IPS DF 6.9 (cell line): ENCODE measurements around the gene SLC35B1.

ENCODE experiments used
- DNase-seq: peaks from one replicate; pipeline ENCODE4 v3.0.0-alpha.2; 2013; ENCODE audit warnings: low read depth, low spot score
- H3K27ac ChIP-seq: one replicate; pipeline ENCODE4 v1.5.1; 2013; ENCODE audit warnings: low read length, control low read depth
- H3K27me3 ChIP-seq: 2 replicates; pipeline ENCODE4 v1.6.1; 2013; ENCODE audit warnings: mild to moderate bottlenecking, low read length; ENCODE audit not compliant: control insufficient read depth, insufficient read depth
- H3K36me3 ChIP-seq: 2 replicates; pipeline ENCODE4 v1.6.1; 2013; ENCODE audit warnings: low read length; ENCODE audit not compliant: control insufficient read depth, insufficient read depth
- H3K4me1 ChIP-seq: 2 replicates; pipeline ENCODE4 v1.6.1; 2013; ENCODE audit warnings: low read length; ENCODE audit not compliant: control insufficient read depth, insufficient read depth
- H3K4me3 ChIP-seq: 2 replicates; pipeline ENCODE4 v1.5.1; 2013; ENCODE audit warnings: mild to moderate bottlenecking, low read length
- H3K9me3 ChIP-seq: 2 replicates; pipeline ENCODE4 v1.6.1; 2013; ENCODE audit warnings: low read length, inconsistent platforms; ENCODE audit not compliant: control insufficient read depth, insufficient read depth
- WGBS: extraction: QIAGEN DNeasy Blood & Tissue Kit; methylation state at CpG from one replicate; pipeline ENCODE4 v1.1.7; 2013; ENCODE audit warnings: mixed read lengths, missing lambda C conversion rate; ENCODE audit not compliant: insufficient read length, insufficient coverage; 5-methylcytosine and 5-hydroxymethylcytosine counted together

SLC35B1 gene

GRCh38 chr17:49698005-49698404, 9.8 kb downstream of the SLC35B1 start:
- Histone ChIP-seq H3K36me3 (peaks cover 6% of the 10 kb centered on the region), H3K9me3 (no peaks in the 10 kb centered on the region), H3K27ac (no peak overlapping the region), H3K27me3 (no peaks in the 10 kb centered on the region), H3K4me3 (no peak overlapping the region), H3K4me1 (no peaks in the 10 kb centered on the region)
- WGBS: no CpG with 5 or more reads among the region's 6 CpGs
- DNase-seq: no peak

GRCh38 chr17:49696233-49696761, 11.5 kb downstream of the SLC35B1 start:
- peaks cover 2% of the 10 kb centered on the region; the same call in 1 of the 2 replicates for H3K36me3 ChIP-seq
- no CpG with 5 or more reads among the region's 8 CpGs for WGBS
- DNase-seq: no peak

DNA sequence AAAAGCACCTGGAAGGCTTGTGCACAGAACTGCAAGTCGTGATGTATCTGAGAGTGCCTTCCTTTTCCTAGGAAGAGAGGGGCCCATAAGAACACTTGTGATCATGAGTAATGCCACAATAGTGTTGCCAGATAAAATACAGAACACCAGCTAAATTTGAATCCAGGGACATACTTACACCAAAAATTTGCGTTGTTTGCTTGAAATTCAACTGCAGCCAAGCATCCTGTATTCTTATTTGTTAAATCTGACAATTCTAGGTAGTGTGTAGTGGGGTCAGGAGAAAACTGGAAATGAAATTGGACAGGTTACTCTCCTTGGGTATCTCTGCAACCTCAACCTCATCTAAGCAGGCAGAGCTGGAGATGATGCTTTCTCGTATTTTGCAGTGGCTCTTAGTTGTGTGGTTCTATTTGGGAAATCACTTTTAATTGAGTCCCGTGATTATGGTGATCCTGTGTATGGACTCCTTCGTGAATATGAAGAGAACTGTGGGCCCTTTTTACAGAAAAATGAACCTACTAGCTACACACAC, 12.0 kb downstream of the SLC35B1 start:
- Histone ChIP-seq H3K27me3 (no peaks in the 10 kb centered on the region), H3K4me3 (no peak overlapping the region), H3K4me1 (no peaks in the 10 kb centered on the region), H3K9me3 (no peaks in the 10 kb centered on the region), H3K27ac (no peak overlapping the region), H3K36me3 (no peaks in the 10 kb centered on the region; the same call in 1 of the 2 replicates)
- DNase-seq: no peak
- no CpG with 5 or more reads among the region's 5 CpGs for WGBS

More at GRCh38 chr17:49696233-49696761, 11.5 kb downstream of the SLC35B1 start:
- Histone ChIP-seq H3K4me3 (no peak overlapping the region), H3K9me3 (no peaks in the 10 kb centered on the region), H3K27ac (no peak overlapping the region), H3K27me3 (no peaks in the 10 kb centered on the region), H3K4me1 (no peaks in the 10 kb centered on the region)

GRCh38 chr17:49694847-49695697, 12.7 kb downstream of the SLC35B1 start:
- H3K27ac ChIP-seq: no peak overlapping the region
- DNase-seq: no peak
- WGBS: no CpG with 5 or more reads among the region's 16 CpGs
- no peaks in the 10 kb centered on the region for H3K36me3 ChIP-seq
- H3K9me3 ChIP-seq: no peaks in the 10 kb centered on the region
- H3K27me3 ChIP-seq: no peaks in the 10 kb centered on the region
- H3K4me3 ChIP-seq: no peak overlapping the region
- H3K4me1 ChIP-seq: no peaks in the 10 kb centered on the region

DNA sequence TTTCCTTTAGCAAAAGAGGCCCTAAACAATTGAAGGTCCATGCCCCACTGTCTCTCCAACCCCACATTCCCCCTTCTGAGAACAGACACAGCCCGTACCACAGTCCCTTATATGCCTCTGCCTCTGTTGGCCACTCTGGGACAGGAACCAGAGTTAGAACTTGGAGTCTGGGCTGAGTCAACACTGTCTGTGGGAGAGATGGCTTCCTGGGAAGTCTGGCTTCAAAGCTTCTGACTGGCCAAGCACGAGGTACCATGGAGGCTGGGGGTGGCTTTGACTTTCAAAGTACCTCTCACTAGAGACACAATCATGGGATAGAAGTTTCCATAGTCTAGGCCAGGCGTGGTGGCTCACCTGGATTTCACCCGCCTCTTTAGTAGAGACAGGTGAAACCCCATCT, 15.0 kb downstream of the SLC35B1 start:
- no peak for DNase-seq
- H3K4me1 ChIP-seq: no peaks in the 10 kb centered on the region
- H3K36me3 ChIP-seq: no peaks in the 10 kb centered on the region
- H3K4me3 ChIP-seq: no peak overlapping the region
- H3K27me3 ChIP-seq: no peaks in the 10 kb centered on the region
- no peaks in the 10 kb centered on the region for H3K9me3 ChIP-seq
- no peak overlapping the region for H3K27ac ChIP-seq
- WGBS: no CpG with 5 or more reads among the region's 4 CpGs

- WGBS: no CpG with 5 or more reads among the region's 8 CpGs
- DNase-seq: no peak
- Histone ChIP-seq H3K4me1 (no peaks in the 10 kb centered on the region), H3K4me3 (no peak overlapping the region), H3K36me3 (no peaks in the 10 kb centered on the region), H3K9me3 (no peaks in the 10 kb centered on the region), H3K27ac (no peak overlapping the region), H3K27me3 (no peaks in the 10 kb centered on the region)
Measured at GRCh38 chr17:49691677-49692191, 16.0 kb downstream of the SLC35B1 start.

DNA sequence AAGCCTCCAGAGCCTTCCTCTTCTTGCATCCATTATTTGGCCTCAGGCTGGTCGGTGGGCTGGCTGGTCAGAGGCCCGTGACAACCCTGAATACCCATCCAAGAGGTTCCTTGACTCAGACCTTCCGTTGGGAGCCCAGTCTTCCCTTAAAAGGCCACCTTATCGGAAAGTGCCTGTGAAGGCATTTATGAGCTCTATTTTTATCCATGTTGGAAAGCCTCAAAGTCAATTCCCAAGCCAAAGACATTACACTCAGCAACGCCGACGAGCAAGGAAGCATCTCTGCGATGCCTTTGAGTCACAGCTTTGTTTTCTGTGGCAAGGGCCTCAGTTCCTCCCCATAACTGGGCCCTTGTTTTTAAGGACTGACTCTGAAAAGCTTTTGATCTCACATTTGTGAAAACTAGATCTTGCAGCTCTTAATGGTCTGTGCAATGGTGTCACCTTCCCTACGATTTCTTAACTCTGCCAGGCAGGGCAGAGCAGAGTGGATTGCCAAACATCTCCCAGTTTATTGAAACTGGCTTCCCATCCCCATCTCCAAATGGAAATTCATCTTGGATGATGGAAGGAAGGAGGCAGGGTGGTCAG, 16.6 kb downstream of the SLC35B1 start:
- WGBS: no CpG with 5 or more reads among the region's 9 CpGs
- DNase-seq: no peak

DNA sequence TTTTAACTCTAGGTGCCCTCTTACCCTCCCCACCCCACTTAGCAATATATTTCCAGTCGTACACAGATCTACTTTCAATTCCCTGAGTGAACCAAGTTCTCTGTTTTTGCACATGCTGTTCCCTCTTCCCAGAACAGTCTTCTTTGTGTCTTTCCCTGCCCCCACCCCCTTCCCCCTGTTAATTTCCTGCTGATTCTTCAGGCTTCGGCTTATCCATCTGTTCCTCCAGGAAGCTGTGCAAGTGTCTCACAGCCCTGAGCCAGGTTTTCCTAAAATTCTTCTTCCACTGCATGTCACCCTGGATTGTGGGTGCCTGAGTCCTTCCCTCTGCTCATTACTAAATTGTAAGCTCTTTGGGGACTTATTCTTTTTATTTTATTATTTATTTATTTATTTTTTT, 17.5 kb downstream of the SLC35B1 start:
- Histone ChIP-seq H3K27me3 (no peaks in the 10 kb centered on the region), H3K27ac (no peak overlapping the region), H3K4me3 (no peak overlapping the region), H3K9me3 (no peaks in the 10 kb centered on the region), H3K4me1 (no peaks in the 10 kb centered on the region), H3K36me3 (no peaks in the 10 kb centered on the region)
- no peak for DNase-seq
- WGBS: no CpG with 5 or more reads among the region's 2 CpGs

More for the DNA sequence above, 16.6 kb downstream of the SLC35B1 start:
- no peak overlapping the region for H3K4me3 ChIP-seq
- H3K27ac ChIP-seq: no peak overlapping the region
- no peaks in the 10 kb centered on the region for H3K9me3 ChIP-seq
- no peaks in the 10 kb centered on the region for H3K36me3 ChIP-seq
- H3K4me1 ChIP-seq: no peaks in the 10 kb centered on the region
- H3K27me3 ChIP-seq: no peaks in the 10 kb centered on the region

DNA sequence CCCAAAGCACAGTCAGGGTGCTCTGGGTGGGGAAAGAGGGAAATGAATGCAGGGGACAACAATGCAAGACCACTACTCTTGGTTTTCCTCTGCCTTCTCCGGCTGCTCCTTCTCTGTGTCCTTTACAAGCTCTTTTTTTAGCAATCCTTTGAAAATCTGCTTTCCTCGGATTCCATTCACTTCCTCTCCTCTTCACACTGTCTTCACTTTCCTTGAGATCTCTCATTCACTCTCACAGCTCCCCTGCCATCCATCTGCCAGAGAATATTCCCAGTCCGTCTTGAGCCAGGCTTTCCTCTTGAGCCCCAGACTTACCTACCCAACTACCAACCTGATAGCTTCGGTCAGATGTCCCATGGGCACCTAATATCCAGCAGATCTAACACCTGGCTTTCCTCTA, 18.9 kb downstream of the SLC35B1 start:
- H3K36me3 ChIP-seq: no peaks in the 10 kb centered on the region
- H3K4me3 ChIP-seq: no peak overlapping the region
- no peak overlapping the region for H3K27ac ChIP-seq
- no peaks in the 10 kb centered on the region for H3K4me1 ChIP-seq
- no CpG with 5 or more reads among the region's 4 CpGs for WGBS
- no peaks in the 10 kb centered on the region for H3K9me3 ChIP-seq
- DNase-seq: no peak
- no peaks in the 10 kb centered on the region for H3K27me3 ChIP-seq

GRCh38 chr17:49687878-49688491, 19.8 kb downstream of the SLC35B1 start:
- no peak overlapping the region for H3K4me3 ChIP-seq
- no peak overlapping the region for H3K27ac ChIP-seq
- H3K27me3 ChIP-seq: no peaks in the 10 kb centered on the region
- H3K4me1 ChIP-seq: no peaks in the 10 kb centered on the region
- H3K36me3 ChIP-seq: no peaks in the 10 kb centered on the region
- no CpG with 5 or more reads among the region's 10 CpGs for WGBS
- no peak for DNase-seq
- H3K9me3 ChIP-seq: no peaks in the 10 kb centered on the region
